Smooth muscle cell (in vitro differentiated cells): ENCODE data around the gene UTP14A. TPM values are rescaled to one million over a fixed set of nuclear protein-coding genes. Genes with fewer than 3 reads are reported as not detected.

Experiments
- DNase-seq: peaks from one replicate; lab custom pipeline; 2025; ENCODE audit not compliant: unreplicated experiment; lab: John Stamatoyannopoulos, UW
- H2AFZ ChIP-seq: fragments of 200-600 bp; sonication (generic); 2 replicates; pipeline ENCODE4 v1.6.0; 2016; ENCODE audit warnings: antibody characterized with exemption, low read depth, mild to moderate bottlenecking
- H3F3A ChIP-seq: fragments of 200-600 bp; sonication (generic); 2 replicates; pipeline ENCODE4 v1.6.0; 2017; ENCODE audit warnings: antibody characterized with exemption, low read depth
- H3K27ac ChIP-seq: fragments of 200-600 bp; sonication (generic); 2 replicates; pipeline ENCODE4 v1.5.1; 2016; ENCODE audit warnings: low read depth, mild to moderate bottlenecking
- H3K27me3 ChIP-seq: fragments of 200-600 bp; sonication (generic); 2 replicates; pipeline ENCODE4 v1.6.1; 2016; ENCODE audit warnings: low read depth, mild to moderate bottlenecking
- H3K36me3 ChIP-seq: fragments of 200-600 bp; sonication (generic); 2 replicates; pipeline ENCODE4 v1.5.1; 2016; ENCODE audit warnings: low read depth
- H3K4me1 ChIP-seq: fragments of 200-600 bp; sonication (generic); 2 replicates; pipeline ENCODE4 v1.5.1; 2016; ENCODE audit warnings: low read depth
- H3K4me2 ChIP-seq: fragments of 200-600 bp; sonication (generic); 2 replicates; pipeline ENCODE4 v1.6.0; 2016; ENCODE audit warnings: mild to moderate bottlenecking
- H3K4me3 ChIP-seq: fragments of 200-600 bp; sonication (generic); 2 replicates; pipeline ENCODE4 v1.5.1; 2016; ENCODE audit warnings: mild to moderate bottlenecking
- H3K79me2 ChIP-seq: fragments of 200-600 bp; sonication (generic); 2 replicates; pipeline ENCODE4 v1.6.0; 2016; ENCODE audit warnings: low read depth, mild to moderate bottlenecking
- H3K9ac ChIP-seq: fragments of 200-600 bp; sonication (generic); 2 replicates; pipeline ENCODE4 v1.6.0; 2016; ENCODE audit warnings: low read depth
- H3K9me3 ChIP-seq: fragments of 200-600 bp; sonication (generic); replicated peaks from 2 replicates; pipeline ENCODE4 v1.5.1; 2016; ENCODE audit warnings: low read depth
- H4K20me1 ChIP-seq: fragments of 200-600 bp; sonication (generic); 2 replicates; pipeline ENCODE4 v1.6.0; 2016; ENCODE audit warnings: low read depth
- WGBS: methylation state at CpG from one replicate; pipeline ENCODE4 v1.1.7; 2016; ENCODE audit warnings: low lambda C conversion rate; 5-methylcytosine and 5-hydroxymethylcytosine counted together
- polyA plus RNA-seq: library from polyadenylated mRNA; unstranded; fragments of >200 nt; fragmentation: Nextera tagmentation; extraction: Ambion mirVana; gene quantifications from 2 replicates; pipeline ENCODE4 v1.2.1, GENCODE V29; 2016
- total RNA-seq: library from RNA; depleted of rRNA; stranded (reverse); fragments of >200 nt; gene quantifications from 2 replicates; pipeline ENCODE4 v1.2.3, GENCODE V29; 2014
- TF ChIP-seq, protein P1 (sequence below): fragments of 200-600 bp; sonication (generic); IDR thresholded peaks from 2 replicates; pipeline ENCODE4 v1.5.1; 2017; ENCODE audit warnings: borderline replicate concordance, mild to moderate bottlenecking, antibody characterized with exemption; ENCODE audit not compliant: insufficient read depth, poor library complexity, severe bottlenecking

The UTP14A gene
- total and polyA plus RNA-seq, 2 experiments from 2014 or later: 5.1 to 12.9 TPM

DNA sequence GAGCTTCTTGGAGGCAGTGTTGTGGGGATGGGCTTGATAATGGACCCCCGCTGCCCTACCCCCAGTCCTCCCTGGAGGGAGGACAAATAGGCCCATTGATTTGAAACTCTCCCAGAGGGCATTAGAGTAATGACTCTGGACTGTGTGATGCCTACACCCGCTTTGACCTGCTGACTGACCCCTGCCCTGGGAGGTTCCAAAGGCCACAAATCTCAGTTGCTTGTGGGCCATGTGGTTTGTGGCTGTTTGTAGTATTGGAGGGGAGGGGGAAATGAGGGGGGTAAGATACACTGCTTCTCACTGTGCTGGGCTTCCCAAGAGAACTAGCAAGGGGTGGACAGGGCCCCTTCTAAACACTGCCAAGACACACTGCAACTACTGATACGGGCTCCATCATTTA is 48.8 kb downstream of the UTP14A start:
- Histone ChIP-seq H4K20me1 (no peaks in the 10 kb centered on the region), H3F3A (no peaks in the 10 kb centered on the region), H3K4me2 (no peak overlapping the region), H3K4me1 (no peaks in the 10 kb centered on the region), H3K79me2 (no peaks in the 10 kb centered on the region), H3K9me3 (no peaks in the 10 kb centered on the region), H3K27me3 (no peaks in the 10 kb centered on the region), H3K9ac (no peak overlapping the region), H3K27ac (no peak overlapping the region), H3K4me3 (no peak overlapping the region), H2AFZ (no peak overlapping the region), H3K36me3 (no peaks in the 10 kb centered on the region)
- DNase-seq: no peak
- WGBS: 69% methylated on average over 3 of the region's 3 CpGs
- TF ChIP-seq, protein P1, sequence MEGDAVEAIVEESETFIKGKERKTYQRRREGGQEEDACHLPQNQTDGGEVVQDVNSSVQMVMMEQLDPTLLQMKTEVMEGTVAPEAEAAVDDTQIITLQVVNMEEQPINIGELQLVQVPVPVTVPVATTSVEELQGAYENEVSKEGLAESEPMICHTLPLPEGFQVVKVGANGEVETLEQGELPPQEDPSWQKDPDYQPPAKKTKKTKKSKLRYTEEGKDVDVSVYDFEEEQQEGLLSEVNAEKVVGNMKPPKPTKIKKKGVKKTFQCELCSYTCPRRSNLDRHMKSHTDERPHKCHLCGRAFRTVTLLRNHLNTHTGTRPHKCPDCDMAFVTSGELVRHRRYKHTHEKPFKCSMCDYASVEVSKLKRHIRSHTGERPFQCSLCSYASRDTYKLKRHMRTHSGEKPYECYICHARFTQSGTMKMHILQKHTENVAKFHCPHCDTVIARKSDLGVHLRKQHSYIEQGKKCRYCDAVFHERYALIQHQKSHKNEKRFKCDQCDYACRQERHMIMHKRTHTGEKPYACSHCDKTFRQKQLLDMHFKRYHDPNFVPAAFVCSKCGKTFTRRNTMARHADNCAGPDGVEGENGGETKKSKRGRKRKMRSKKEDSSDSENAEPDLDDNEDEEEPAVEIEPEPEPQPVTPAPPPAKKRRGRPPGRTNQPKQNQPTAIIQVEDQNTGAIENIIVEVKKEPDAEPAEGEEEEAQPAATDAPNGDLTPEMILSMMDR: no peak

DNA sequence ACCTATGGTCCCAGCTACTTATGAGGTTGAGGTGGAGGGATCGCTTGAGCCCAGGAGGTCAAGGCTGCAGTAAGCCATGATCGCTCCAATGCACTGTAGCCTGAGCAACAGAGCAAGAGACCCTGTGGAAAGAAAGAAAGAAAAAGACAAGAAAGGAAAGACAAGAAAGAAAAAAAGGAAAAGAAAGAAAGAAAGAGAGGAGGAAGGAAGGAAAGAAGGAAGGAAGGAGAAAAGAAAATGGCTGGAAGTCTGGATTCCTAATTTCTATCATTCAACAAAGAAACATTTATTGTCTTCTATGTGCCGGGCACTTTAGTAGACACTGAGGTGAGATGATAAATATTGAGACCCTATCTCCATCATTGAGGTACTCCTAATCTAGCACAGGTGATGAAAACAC is 49.7 kb downstream of the UTP14A start:
- H3K4me2 ChIP-seq: no peak overlapping the region
- WGBS: 83% methylated on average over 3 of the region's 3 CpGs

DNA sequence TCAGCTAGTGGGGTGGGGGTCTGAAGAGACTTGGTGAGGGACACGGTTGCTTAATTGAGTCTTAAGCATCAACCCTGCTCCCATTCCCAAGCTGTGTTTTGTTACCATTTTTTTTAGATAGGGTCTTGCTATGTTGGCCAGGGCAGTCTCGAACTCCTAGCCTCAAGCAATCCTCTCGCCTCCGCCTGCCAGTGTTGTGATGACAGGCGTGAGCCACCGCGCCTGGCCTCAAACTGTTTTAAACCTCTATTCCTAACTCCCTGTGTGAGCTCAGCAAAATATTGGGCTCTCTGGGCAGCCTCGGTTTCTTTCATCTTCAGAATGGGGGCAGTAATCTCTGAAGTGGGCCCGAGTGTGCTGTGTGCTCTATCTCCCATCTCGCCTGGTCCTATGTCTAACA is 50.2 kb downstream of the UTP14A start:
- WGBS: 71% methylated on average over 10 of the region's 10 CpGs
- H3K27ac ChIP-seq: no peak overlapping the region
- H3K4me3 ChIP-seq: peak overlapping the region; percentile 42
- no peak overlapping the region for H3K4me2 ChIP-seq
- DNase-seq: no peak
- no peaks in the 10 kb centered on the region for H3K36me3 ChIP-seq
- H4K20me1 ChIP-seq: no peaks in the 10 kb centered on the region
- H3K27me3 ChIP-seq: no peaks in the 10 kb centered on the region
- H2AFZ ChIP-seq: no peak overlapping the region
- no peak overlapping the region for H3K9ac ChIP-seq
- no peaks in the 10 kb centered on the region for H3F3A ChIP-seq
- H3K4me1 ChIP-seq: no peaks in the 10 kb centered on the region
- no peaks in the 10 kb centered on the region for H3K79me2 ChIP-seq
- TF ChIP-seq, protein P1: no peak
- no peaks in the 10 kb centered on the region for H3K9me3 ChIP-seq

More for the DNA sequence above, 49.7 kb downstream of the UTP14A start:
- Histone ChIP-seq H3K36me3 (no peaks in the 10 kb centered on the region), H4K20me1 (no peaks in the 10 kb centered on the region), H3K9me3 (no peaks in the 10 kb centered on the region), H3F3A (no peaks in the 10 kb centered on the region), H3K9ac (no peak overlapping the region), H3K27me3 (no peaks in the 10 kb centered on the region), H2AFZ (no peak overlapping the region), H3K79me2 (no peaks in the 10 kb centered on the region), H3K27ac (no peak overlapping the region), H3K4me3 (no peak overlapping the region), H3K4me1 (no peaks in the 10 kb centered on the region)
- TF ChIP-seq, protein P1: no peak
- DNase-seq: no peak

DNA sequence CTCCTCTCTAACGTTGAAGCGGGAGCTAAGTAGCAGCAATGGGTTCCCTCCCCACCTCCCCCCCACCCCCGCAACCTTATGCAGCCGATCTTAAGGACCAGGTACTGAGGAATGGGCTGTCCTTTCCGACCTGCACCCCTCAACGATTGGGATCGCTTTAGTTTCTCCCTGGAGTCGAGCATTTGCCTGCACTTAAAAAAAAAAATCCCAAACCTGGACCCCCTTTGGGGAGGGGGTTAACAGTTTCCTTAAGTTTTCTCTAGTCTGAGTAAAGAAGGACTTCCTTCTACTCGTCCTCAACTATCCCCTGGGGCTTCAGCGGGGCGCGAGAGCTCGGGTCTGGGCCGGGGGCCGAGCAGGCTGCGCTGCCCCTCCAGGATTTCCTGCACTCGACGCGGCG is 50.8 kb downstream of the UTP14A start:
- H2AFZ ChIP-seq: no peak overlapping the region
- H3K4me3 ChIP-seq: peak overlapping the region; percentile 42
- no peaks in the 10 kb centered on the region for H3K27me3 ChIP-seq
- peaks cover 4% of the 10 kb centered on the region for H3K4me1 ChIP-seq
- no peaks in the 10 kb centered on the region for H4K20me1 ChIP-seq
- H3K36me3 ChIP-seq: no peaks in the 10 kb centered on the region
- H3F3A ChIP-seq: no peaks in the 10 kb centered on the region
- no peaks in the 10 kb centered on the region for H3K79me2 ChIP-seq
- no peak overlapping the region for H3K27ac ChIP-seq
- no peak overlapping the region for H3K9ac ChIP-seq
- WGBS: 26% methylated on average over 13 of the region's 20 CpGs
- DNase-seq: no peak
- TF ChIP-seq, protein P1: no peak
- H3K4me2 ChIP-seq: peak overlapping the region; percentile 82
- H3K9me3 ChIP-seq: no peaks in the 10 kb centered on the region
